Hepatocyte (in vitro differentiated cells): ENCODE data around the gene CCR3.

Source experiments
- EZH2 ChIP-seq: fragments of 200-600 bp; sonication (generic); IDR thresholded peaks from 2 replicates; pipeline ENCODE4 v1.6.1; 2016; ENCODE audit warnings: antibody characterized with exemption, mild to moderate bottlenecking, borderline replicate concordance
- EZH2phosphoT487 ChIP-seq: fragments of 200-600 bp; sonication (generic); IDR thresholded peaks from one replicate; pipeline ENCODE4 v1.6.1; 2018; ENCODE audit warnings: antibody characterized with exemption, mild to moderate bottlenecking, low read depth, moderate library complexity; ENCODE audit not compliant: unreplicated experiment, severe bottlenecking
- TF ChIP-seq, protein P1 (sequence below): fragments of 200-600 bp; sonication (generic); IDR thresholded peaks from 2 replicates; pipeline ENCODE4 v1.5.1; 2016; ENCODE audit warnings: antibody characterized with exemption, mild to moderate bottlenecking; ENCODE audit not compliant: poor library complexity

DNA sequence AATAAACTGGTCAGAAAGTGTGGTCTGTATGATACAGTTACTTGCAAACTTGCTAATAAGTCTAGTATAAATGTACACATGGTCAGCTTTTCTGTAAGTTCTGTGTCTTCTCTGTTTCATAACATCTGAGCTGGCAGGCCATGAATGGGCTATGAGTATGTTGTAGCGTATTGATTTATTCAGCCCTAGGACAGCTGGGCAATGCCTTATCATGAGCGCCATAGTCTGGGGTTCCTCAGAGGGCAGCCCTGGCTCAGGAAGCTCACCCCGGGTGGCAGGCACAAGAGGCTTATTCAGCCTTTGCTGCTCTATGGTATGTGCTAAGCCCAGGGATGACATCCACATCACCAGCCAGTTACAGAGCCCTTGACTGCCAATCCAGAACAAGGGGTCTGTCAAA is 61.0 kb downstream of the CCR3 start:
- TF ChIP-seq EZH2 (no peak), EZH2phosphoT487 (no peak)
- TF ChIP-seq, protein P1, sequence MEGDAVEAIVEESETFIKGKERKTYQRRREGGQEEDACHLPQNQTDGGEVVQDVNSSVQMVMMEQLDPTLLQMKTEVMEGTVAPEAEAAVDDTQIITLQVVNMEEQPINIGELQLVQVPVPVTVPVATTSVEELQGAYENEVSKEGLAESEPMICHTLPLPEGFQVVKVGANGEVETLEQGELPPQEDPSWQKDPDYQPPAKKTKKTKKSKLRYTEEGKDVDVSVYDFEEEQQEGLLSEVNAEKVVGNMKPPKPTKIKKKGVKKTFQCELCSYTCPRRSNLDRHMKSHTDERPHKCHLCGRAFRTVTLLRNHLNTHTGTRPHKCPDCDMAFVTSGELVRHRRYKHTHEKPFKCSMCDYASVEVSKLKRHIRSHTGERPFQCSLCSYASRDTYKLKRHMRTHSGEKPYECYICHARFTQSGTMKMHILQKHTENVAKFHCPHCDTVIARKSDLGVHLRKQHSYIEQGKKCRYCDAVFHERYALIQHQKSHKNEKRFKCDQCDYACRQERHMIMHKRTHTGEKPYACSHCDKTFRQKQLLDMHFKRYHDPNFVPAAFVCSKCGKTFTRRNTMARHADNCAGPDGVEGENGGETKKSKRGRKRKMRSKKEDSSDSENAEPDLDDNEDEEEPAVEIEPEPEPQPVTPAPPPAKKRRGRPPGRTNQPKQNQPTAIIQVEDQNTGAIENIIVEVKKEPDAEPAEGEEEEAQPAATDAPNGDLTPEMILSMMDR, result no peak
